Bronchial epithelial cell (primary cell): ENCODE results near the gene CLDN11. TPM values are rescaled to one million over a fixed set of nuclear protein-coding genes. Genes with fewer than 3 reads are reported as not detected.

Experiments used
- DNase-seq: peaks from one replicate; pipeline ENCODE4 v3.0.0-alpha.2; 2010; ENCODE audit warnings: low read depth
- FAIRE-seq: peaks from 2 replicates; lab custom pipeline; 2011; peaks lifted over from hg19 to GRCh38; lab: Jason Lieb, UNC
- H3K27me3 ChIP-seq: 2 replicates; pipeline ENCODE4 v1.5.1; 2011; ENCODE audit warnings: low read length; ENCODE audit not compliant: control insufficient read depth, insufficient read depth
- H3K36me3 ChIP-seq: 2 replicates; pipeline ENCODE4 v1.5.1; 2011; ENCODE audit warnings: low read length; ENCODE audit not compliant: control insufficient read depth, insufficient read depth
- H3K4me3 ChIP-seq: 2 replicates; pipeline ENCODE4 v1.5.1; 2011; ENCODE audit warnings: mild to moderate bottlenecking, low read depth, low read length, control low read depth
- total RNA-seq: library from RNA; depleted of rRNA; stranded (reverse); fragments of >200 nt; gene quantifications from 2 replicates; pipeline ENCODE4 v1.2.1, GENCODE V29; 2014
- TF ChIP-seq, protein P1 (sequence below): IDR thresholded peaks from 2 replicates; pipeline ENCODE4 v1.5.1; 2011; ENCODE audit warnings: mild to moderate bottlenecking, moderate library complexity, low read length, control low read depth, inconsistent platforms; ENCODE audit not compliant: insufficient read depth, severe bottlenecking

CLDN11 gene
- total RNA-seq, 1 donor from 2014 or later = 4.2 TPM

DNA sequence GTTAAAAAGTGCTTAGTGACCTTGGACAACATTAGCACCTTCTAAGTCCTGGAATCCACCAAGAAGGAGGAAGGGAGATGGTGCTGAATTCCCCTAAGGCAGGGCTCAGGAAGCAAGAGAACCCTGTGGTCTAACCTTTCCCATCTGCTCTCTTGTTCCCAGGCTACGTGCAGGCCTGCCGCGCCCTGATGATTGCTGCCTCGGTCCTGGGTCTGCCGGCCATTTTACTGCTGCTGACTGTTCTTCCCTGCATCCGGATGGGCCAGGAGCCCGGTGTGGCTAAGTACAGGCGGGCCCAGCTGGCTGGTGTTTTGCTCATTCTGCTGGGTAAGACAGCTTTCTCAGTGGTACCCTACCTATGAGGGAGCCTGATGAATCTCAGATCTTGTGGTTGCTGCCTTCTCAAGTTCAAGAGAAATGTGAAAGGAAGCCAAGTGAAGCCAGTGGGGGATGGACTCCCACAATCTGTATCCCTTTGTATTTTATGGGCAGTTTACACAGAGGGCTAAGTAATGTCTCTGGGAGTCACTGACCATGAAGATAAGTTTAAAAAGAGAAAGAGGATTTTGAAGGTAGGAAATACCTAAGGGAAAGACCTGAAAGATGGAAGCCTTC is 4.4 kb downstream of the CLDN11 start:
- Histone ChIP-seq H3K27me3 (peaks cover 13% of the 10 kb centered on the region), H3K36me3 (no peaks in the 10 kb centered on the region), H3K4me3 (no peak overlapping the region)
- DNase-seq = no peak
- FAIRE-seq = no peak
- TF ChIP-seq, protein P1, sequence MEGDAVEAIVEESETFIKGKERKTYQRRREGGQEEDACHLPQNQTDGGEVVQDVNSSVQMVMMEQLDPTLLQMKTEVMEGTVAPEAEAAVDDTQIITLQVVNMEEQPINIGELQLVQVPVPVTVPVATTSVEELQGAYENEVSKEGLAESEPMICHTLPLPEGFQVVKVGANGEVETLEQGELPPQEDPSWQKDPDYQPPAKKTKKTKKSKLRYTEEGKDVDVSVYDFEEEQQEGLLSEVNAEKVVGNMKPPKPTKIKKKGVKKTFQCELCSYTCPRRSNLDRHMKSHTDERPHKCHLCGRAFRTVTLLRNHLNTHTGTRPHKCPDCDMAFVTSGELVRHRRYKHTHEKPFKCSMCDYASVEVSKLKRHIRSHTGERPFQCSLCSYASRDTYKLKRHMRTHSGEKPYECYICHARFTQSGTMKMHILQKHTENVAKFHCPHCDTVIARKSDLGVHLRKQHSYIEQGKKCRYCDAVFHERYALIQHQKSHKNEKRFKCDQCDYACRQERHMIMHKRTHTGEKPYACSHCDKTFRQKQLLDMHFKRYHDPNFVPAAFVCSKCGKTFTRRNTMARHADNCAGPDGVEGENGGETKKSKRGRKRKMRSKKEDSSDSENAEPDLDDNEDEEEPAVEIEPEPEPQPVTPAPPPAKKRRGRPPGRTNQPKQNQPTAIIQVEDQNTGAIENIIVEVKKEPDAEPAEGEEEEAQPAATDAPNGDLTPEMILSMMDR = no peak

DNA sequence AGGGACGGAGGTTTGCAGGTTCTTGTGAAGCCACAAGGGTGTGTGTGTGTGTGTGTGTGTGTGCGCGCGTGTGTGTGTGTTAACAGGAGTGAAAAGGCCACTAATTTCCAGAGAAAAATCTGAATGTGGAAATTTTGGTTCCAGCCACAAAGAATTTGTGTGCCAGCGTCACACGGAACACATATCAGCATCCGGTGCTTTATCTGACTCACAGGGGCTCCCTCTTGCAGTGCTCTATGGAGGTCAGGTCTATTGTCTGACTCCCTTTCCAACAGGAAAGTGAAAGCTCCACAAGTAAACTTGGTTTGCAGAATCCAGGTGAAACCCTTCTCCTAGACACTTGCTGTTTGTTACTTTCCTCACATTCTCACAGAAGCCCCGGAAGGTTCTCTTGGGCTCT is 6.2 kb downstream of the CLDN11 start:
- peaks cover 6% of the 10 kb centered on the region for H3K27me3 ChIP-seq
- TF ChIP-seq, protein P1 = no peak
- DNase-seq = no peak
- no peak for FAIRE-seq
- no peak overlapping the region for H3K4me3 ChIP-seq
- H3K36me3 ChIP-seq = no peaks in the 10 kb centered on the region

DNA sequence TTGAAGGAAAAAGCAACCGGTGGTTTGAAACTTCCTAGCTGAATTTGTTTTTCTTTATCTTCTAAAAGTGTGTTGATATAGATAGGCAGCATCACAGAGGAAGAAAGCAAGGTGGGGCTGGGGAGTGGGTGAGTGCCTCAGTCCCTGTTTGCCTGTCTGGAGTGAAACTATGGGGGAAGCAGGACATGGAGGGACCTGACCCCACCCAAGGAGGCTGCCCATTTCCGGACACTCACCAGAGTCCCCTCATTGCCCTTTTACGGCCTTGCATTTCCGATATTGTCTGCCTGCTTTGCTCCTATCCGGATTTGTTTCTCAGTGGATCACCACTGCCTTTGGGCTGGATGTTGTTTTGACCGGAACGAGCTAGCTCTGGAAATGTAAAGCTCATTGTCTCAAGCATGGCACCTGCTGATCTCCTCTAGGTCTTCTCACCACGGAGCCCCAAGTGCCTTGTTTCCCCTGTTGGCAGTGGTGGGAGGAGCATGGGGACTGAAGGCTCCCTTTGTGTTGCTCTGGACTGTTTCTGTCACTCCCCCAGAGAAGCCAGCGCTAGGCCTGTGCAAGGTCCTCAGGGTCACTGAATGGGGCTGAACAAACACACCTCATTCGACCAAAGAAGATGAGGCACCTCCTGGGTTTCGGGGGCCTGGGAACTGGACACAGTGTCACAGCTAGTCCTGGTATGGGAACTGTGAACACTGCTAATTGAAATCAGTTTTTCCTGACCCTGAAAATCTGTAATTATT is 7.0 kb downstream of the CLDN11 start:
- TF ChIP-seq, protein P1 = no peak
- DNase-seq (no peak), FAIRE-seq (no peak)
- Histone ChIP-seq H3K27me3 (no peaks in the 10 kb centered on the region), H3K36me3 (no peaks in the 10 kb centered on the region), H3K4me3 (no peak overlapping the region)

DNA sequence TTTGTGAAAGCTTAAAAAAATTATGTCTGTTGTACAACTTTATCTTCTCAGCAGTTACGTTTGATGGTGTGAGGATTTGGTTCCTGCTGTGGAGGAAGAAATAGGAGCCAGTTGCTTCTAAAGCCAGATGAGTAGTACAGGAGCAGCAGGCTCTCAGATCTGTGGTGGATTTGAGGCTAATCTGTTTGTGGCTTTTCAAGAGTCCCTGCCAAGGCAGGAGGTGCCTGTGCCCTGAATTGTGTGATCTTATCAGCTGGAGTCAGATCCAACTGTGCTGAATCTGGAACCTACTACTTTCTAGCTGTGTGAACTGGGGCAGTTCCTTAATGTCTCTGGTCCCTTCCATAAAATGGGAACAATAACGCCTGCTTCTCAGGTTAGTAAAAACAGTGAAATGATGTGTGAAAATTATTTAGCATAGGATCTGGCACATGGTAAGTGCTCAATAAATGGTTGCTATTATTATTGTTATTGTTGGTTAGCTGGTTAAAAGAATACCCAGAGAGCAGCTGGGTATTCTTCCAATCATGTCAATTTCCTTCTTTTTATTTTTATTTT is 7.7 kb downstream of the CLDN11 start:
- DNase-seq (no peak), FAIRE-seq (no peak)
- TF ChIP-seq, protein P1 = no peak
- no peaks in the 10 kb centered on the region for H3K27me3 ChIP-seq
- H3K4me3 ChIP-seq = no peak overlapping the region
- H3K36me3 ChIP-seq = no peaks in the 10 kb centered on the region

DNA sequence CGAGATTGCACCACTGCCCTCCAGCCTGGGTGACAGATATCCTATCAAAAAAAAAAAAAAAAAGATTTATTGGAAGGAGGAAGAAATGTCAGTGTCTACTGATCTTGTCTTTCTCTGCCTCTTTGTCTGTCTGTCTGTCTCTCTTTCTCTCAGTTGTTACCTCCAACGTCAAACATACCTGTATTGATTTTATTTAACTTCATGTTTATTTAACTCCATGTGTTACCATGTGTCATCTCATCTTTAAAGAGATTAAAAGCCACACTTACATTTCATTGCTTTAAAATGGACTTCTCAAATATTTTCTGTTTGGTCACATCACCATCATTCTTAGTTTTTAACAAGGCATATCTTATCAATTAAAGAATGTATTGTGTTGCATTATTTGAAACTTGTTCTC is 9.4 kb downstream of the CLDN11 start:
- no peak overlapping the region for H3K4me3 ChIP-seq
- H3K27me3 ChIP-seq = no peaks in the 10 kb centered on the region
- no peak for DNase-seq
- no peak for FAIRE-seq
- H3K36me3 ChIP-seq = no peaks in the 10 kb centered on the region
- TF ChIP-seq, protein P1 = no peak
